Right renal cortex interstitium (tissue), 3 donors: ENCODE results near the gene CCL22. TPM values are rescaled to one million over a fixed set of nuclear protein-coding genes. Genes with fewer than 3 reads are reported as not detected.
A peak's percentile ranks its signal among the peaks of the same experiment; 100 is the strongest.
"Not testable (repeated sequence)": the region's sequence is repeated elsewhere in the genome, so short reads cannot be mapped to it uniquely, and the experiment has no call there.

Experiments used
- DNase-seq, 3 donors: peaks; one replicate each; pipeline ENCODE4 v3.0.0-alpha.2; 2013; ENCODE audit warnings: low read depth in 3 of 3, low spot score in 2 of 3
- polyA plus RNA-seq, 3 donors: library from polyadenylated mRNA; unstranded; fragments of 120-200 nt; gene quantifications; one replicate each; pipeline ENCODE4 v1.2.1, GENCODE V29; 2013; ENCODE audit not compliant: insufficient read length in 3 of 3

Gene CCL22
- polyA plus RNA-seq, 3 donors: 0.06 to 0.10 (median 0.07) TPM

- no peak for DNase-seq
Measured at GRCh38 chr16:57374067-57374534, 15.5 kb downstream of the CCL22 start.

- DNase-seq: not testable (repeated sequence)
Measured at GRCh38 chr16:57374925-57375465, 16.4 kb downstream of the CCL22 start.

GRCh38 chr16:57376313-57376818 lies 17.8 kb downstream of the CCL22 start:
- no peak for DNase-seq

DNA sequence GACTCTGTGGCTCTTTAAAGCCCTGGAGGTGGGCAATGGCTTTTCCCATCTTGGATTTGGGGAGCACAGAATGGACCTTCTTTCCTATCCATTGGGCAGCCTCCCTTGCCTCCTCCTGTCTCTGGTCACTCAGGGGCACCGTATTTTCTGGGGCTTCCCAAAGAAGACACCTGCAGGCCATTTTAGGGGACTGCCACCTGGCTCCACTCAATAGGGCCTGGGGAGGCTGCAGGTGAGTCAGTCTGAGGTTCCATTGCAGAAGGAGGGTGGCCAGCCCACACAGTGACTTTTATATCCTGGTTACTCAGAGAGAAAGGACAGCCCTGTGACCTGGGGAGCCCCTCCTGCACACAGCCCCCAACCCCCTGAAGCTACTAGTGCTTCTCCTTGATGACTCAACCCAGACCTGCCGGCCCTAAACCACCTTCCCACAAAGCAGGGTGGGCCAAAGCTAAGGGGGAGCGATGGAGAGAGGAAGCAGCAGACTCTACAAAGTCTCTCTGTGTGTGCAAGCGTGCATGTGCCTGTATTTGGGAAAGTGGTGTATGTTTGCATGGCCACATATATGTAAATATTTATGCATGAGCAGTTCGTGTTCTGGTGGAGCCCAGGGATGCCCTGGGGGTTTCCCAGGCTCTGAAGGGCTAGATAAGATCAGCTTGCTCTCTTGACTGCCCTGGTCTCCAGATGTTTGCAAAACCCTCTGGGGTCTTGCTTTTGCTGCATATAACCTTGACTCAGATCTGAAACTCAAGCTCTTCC lies 18.7 kb downstream of the CCL22 start:
- no peak for DNase-seq

GRCh38 chr16:57379579-57379978 lies 21.0 kb downstream of the CCL22 start:
- no peak for DNase-seq

- no peak for DNase-seq
Measured at GRCh38 chr16:57380671-57381462, 22.3 kb downstream of the CCL22 start.

DNA sequence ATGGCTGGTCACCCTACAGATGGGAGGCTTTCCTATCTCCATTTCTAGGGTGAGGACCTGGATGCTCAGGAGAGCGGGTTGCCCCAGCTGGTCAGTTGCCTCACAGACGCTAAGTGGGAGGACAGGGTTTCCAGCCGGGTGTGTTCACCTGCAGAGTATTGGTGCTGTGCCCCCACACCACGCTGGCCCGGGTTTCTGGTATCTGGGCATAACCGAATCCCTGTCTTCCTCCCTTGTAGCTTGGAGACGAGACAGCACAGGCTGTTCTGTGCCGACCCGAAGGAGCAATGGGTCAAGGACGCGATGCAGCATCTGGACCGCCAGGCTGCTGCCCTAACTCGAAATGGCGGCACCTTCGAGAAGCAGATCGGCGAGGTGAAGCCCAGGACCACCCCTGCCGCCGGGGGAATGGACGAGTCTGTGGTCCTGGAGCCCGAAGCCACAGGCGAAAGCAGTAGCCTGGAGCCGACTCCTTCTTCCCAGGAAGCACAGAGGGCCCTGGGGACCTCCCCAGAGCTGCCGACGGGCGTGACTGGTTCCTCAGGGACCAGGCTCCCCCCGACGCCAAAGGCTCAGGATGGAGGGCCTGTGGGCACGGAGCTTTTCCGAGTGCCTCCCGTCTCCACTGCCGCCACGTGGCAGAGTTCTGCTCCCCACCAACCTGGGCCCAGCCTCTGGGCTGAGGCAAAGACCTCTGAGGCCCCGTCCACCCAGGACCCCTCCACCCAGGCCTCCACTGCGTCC lies 23.4 kb downstream of the CCL22 start:
- DNase-seq: no peak

DNA sequence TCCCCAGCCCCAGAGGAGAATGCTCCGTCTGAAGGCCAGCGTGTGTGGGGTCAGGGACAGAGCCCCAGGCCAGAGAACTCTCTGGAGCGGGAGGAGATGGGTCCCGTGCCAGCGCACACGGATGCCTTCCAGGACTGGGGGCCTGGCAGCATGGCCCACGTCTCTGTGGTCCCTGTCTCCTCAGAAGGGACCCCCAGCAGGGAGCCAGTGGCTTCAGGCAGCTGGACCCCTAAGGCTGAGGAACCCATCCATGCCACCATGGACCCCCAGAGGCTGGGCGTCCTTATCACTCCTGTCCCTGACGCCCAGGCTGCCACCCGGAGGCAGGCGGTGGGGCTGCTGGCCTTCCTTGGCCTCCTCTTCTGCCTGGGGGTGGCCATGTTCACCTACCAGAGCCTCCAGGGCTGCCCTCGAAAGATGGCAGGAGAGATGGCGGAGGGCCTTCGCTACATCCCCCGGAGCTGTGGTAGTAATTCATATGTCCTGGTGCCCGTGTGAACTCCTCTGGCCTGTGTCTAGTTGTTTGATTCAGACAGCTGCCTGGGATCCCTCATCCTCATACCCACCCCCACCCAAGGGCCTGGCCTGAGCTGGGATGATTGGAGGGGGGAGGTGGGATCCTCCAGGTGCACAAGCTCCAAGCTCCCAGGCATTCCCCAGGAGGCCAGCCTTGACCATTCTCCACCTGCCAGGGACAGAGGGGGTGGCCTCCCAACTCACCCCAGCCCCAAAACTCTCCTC lies 24.1 kb downstream of the CCL22 start:
- no peak for DNase-seq

DNA sequence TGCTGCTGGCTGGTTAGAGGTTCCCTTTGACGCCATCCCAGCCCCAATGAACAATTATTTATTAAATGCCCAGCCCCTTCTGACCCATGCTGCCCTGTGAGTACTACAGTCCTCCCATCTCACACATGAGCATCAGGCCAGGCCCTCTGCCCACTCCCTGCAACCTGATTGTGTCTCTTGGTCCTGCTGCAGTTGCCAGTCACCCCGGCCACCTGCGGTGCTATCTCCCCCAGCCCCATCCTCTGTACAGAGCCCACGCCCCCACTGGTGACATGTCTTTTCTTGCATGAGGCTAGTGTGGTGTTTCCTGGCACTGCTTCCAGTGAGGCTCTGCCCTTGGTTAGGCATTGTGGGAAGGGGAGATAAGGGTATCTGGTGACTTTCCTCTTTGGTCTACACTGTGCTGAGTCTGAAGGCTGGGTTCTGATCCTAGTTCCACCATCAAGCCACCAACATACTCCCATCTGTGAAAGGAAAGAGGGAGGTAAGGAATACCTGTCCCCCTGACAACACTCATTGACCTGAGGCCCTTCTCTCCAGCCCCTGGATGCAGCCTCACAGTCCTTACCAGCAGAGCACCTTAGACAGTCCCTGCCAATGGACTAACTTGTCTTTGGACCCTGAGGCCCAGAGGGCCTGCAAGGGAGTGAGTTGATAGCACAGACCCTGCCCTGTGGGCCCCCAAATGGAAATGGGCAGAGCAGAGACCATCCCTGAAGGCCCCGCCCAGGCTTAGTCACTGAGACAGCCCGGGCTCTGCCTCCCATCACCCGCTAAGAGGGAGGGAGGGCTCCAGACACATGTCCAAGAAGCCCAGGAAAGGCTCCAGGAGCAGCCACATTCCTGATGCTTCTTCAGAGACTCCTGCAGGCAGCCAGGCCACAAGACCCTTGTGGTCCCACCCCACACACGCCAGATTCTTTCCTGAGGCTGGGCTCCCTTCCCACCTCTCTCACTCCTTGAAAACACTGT lies 25.0 kb downstream of the CCL22 start:
- DNase-seq: no peak

DNA sequence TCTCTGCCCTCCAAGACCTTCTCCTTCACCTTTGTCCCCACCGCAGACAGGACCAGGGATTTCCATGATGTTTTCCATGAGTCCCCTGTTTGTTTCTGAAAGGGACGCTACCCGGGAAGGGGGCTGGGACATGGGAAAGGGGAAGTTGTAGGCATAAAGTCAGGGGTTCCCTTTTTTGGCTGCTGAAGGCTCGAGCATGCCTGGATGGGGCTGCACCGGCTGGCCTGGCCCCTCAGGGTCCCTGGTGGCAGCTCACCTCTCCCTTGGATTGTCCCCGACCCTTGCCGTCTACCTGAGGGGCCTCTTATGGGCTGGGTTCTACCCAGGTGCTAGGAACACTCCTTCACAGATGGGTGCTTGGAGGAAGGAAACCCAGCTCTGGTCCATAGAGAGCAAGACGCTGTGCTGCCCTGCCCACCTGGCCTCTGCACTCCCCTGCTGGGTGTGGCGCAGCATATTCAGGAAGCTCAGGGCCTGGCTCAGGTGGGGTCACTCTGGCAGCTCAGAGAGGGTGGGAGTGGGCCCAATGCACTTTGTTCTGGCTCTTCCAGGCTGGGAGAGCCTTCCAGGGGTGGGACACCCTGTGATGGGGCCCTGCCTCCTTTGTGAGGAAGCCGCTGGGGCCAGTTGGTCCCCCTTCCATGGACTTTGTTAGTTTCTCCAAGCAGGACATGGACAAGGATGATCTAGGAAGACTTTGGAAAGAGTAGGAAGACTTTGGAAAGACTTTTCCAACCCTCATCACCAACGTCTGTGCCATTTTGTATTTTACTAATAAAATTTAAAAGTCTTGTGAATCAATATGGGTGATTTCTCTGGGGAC lies 25.9 kb downstream of the CCL22 start:
- no peak for DNase-seq

GRCh38 chr16:57385083-57385482 lies 26.5 kb downstream of the CCL22 start:
- no peak for DNase-seq

DNA sequence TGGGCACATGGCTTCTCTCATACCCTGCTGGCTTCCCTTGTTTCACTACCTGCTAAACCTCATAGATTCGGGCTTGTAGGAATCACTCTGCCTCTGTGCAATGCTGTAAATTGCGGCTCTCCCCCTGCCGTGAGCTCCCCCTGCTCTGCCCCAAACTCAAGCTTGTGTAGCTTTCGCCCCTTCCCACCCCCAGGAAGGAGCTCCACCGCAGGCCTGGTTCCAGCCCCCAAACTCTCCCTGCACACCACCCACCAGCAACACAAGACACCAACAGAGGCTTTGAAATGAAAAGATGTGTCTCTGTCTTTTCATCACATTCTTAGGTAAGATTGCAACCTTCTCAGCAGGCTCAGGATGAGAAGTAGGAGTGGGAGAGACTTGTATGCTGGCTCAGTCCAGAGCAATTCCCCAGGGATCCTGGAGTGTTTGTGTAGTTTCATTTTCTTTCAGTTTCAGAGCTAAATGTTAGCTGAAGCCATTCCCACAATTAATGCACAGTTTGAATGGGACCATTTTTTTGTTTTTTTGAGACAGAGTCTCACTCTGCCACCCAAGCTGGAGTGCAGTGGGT lies 27.9 kb downstream of the CCL22 start:
- DNase-seq: no peak

- no peak for DNase-seq
Measured at GRCh38 chr16:57387598-57388354, 29.2 kb downstream of the CCL22 start.

DNA sequence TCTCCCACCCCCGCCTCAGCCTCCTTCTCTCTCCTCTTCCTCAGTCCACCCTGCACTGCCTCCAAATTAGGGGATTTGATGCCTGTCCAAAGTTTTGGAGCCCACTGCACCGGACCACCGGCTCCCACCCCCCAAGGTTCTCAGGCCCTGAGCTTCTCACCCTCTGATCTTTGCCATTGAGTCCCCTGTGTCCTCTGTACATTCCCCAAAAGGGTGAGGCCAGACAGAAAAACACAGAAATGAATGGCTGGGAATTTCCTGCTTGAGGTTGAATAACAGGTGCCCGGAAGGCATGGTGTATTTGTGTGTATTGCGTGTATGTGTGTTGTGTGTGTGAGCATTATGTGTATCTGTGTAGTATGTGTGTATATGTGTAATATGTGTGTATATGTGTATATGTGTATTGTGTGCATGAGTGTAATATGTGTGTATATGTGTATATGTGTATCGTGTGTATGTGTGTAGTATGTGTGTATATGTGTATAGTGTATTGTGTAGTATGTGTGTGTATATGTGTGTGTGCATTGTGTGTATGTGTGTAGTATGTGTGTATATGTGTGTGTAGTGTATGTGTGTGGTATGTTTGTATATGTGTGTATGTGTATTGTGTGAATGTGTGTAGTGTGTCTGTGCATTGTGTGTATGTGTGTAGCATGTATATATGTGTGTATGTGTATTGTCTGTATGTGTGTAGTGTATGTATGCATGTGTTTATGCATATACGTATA lies 29.9 kb downstream of the CCL22 start:
- DNase-seq: no peak

DNA sequence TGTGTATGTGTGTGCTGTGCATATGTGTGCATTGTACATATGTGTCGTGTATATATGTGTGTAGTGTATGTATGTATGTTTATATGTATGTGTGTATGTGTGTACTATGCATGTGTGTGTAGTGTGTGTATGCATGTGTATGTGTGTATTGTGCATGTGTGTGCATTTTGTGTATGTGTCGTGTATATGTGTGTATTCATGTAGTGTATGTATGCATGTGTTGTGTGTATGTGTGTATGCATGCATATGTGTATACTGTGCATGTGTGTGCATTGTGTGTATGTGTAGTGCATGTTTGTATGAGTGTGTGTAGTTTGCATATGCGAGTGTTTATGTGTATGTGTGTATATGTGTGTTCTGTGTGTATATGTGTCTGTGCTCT lies 30.5 kb downstream of the CCL22 start:
- no peak for DNase-seq

- peak in 2 of 3 donors; percentile 42 to 54 for DNase-seq
Measured at GRCh38 chr16:57390636-57391295, 32.2 kb downstream of the CCL22 start.
